Body of pancreas (tissue), 4 donors: ENCODE measurements around the gene APOBEC3F.

Source experiments
- CTCF ChIP-seq, 7 experiments: fragments of 450-650 bp in 4 of 7; fragments of 200-600 bp in 3 of 7; sonication (generic) in 3 of 7; IDR thresholded peaks; one replicate each; pipeline ENCODE4 v1.5.1; 2016 to 2019; ENCODE audit warnings: antibody characterized with exemption in 7 of 7
- POLR2A ChIP-seq, 3 donors: fragments of 450-650 bp; IDR thresholded peaks; one replicate each; pipeline ENCODE4 v1.6.1; 2016; ENCODE audit warnings: antibody characterized with exemption in 3 of 3, mild to moderate bottlenecking in 2 of 3

- TF ChIP-seq CTCF (IDR thresholded peaks at IDR 0.05): no peak
- TF ChIP-seq POLR2A (IDR thresholded peaks at IDR 0.05): no peak
Observed at GRCh38 chr22:39012533-39013511, 27.8 kb upstream of the APOBEC3F start.
